ENCODE results near the gene MICALL2.

The MICALL2 gene

DNA sequence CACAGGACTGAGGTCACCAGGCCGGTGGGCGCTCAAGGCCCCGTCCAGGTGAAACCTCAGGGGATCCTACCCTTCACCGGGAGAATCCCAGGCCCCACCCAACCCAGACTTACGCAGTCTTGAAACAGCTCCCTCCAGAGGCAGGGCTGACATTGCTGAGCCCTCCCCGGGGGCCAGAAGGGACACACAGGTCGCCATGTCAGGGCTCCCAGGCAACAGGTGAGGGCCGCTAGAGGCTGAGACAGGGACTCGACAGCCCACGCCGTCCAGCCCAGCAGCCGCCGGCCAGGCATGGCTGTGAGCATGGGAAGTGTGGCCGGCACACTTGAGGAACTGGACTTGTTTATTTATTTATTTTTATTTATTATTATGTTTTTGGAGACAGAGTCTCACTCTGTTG, 10.3 kb downstream of the MICALL2 start:
- Histone ChIP-seq H3K4me3 (ENCODE audit: low read depth, low read length) (no peak overlapping the region), H3K9me3 (ENCODE audit: control insufficient read depth, insufficient read depth, low read depth, low read length) (no peaks in the 10 kb centered on the region), H3K27ac (ENCODE audit: extremely low read depth, low read depth, low read length) (no peak overlapping the region), H3K4me1 (ENCODE audit: control insufficient read depth, insufficient read depth, low read length) (no peaks in the 10 kb centered on the region), H3K36me3 (ENCODE audit: control insufficient read depth in 2 of 2, insufficient read depth in 1 of 2, low read length in 2 of 2) (no peaks in the 10 kb centered on the region)
- POLR2A ChIA-PET = no interaction called here
- TF ChIP-seq, protein P1, sequence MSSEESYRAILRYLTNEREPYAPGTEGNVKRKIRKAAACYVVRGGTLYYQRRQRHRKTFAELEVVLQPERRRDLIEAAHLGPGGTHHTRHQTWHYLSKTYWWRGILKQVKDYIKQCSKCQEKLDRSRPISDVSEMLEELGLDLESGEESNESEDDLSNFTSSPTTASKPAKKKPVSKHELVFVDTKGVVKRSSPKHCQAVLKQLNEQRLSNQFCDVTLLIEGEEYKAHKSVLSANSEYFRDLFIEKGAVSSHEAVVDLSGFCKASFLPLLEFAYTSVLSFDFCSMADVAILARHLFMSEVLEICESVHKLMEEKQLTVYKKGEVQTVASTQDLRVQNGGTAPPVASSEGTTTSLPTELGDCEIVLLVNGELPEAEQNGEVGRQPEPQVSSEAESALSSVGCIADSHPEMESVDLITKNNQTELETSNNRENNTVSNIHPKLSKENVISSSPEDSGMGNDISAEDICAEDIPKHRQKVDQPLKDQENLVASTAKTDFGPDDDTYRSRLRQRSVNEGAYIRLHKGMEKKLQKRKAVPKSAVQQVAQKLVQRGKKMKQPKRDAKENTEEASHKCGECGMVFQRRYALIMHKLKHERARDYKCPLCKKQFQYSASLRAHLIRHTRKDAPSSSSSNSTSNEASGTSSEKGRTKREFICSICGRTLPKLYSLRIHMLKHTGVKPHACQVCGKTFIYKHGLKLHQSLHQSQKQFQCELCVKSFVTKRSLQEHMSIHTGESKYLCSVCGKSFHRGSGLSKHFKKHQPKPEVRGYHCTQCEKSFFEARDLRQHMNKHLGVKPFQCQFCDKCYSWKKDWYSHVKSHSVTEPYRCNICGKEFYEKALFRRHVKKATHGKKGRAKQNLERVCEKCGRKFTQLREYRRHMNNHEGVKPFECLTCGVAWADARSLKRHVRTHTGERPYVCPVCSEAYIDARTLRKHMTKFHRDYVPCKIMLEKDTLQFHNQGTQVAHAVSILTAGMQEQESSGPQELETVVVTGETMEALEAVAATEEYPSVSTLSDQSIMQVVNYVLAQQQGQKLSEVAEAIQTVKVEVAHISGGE (tag by site-specific recombination; conservative IDR thresholded peaks at IDR 0.05; ENCODE audit: low read depth) = no peak
- TF ChIP-seq SCRT2 (tag by site-specific recombination; IDR thresholded peaks at IDR 0.05) (peak; percentile 37; the same call in 1 of the 2 replicates), SP2 (tag by site-specific recombination; IDR thresholded peaks at IDR 0.05) (no peak), SETDB1 (IDR thresholded peaks at IDR 0.05; ENCODE audit: insufficient read length, low read length) (no peak)
- CTCF ChIA-PET = interaction anchor here (0.6 to 0.7 kb wide), 3 partner anchors 32 to 783 kb away, joined by 3 to 5 read pairs (median 4); no protein-coding TSS in a partner anchor

GRCh38 chr7:1447551-1448244, 11.6 kb downstream of the MICALL2 start:
- no peaks in the 10 kb centered on the region for H3K9me3 ChIP-seq (ENCODE audit: control insufficient read depth, insufficient read depth, low read depth, low read length)
- H3K27ac ChIP-seq (ENCODE audit: extremely low read depth, low read depth, low read length) = no peak overlapping the region
- H3K4me1 ChIP-seq (ENCODE audit: control insufficient read depth, insufficient read depth, low read length) = no peaks in the 10 kb centered on the region
- no peaks in the 10 kb centered on the region for H3K36me3 ChIP-seq (ENCODE audit: control insufficient read depth in 2 of 2, insufficient read depth in 1 of 2, low read length in 2 of 2)
- no peak overlapping the region for H3K4me3 ChIP-seq (ENCODE audit: low read depth, low read length)
- ChIA-PET CTCF (interaction anchor here (1.2 kb wide), 1 partner anchor 10 kb away, joined by 3 read pairs; no protein-coding TSS in a partner anchor), POLR2A (no interaction called here)
- TF ChIP-seq, protein P2, sequence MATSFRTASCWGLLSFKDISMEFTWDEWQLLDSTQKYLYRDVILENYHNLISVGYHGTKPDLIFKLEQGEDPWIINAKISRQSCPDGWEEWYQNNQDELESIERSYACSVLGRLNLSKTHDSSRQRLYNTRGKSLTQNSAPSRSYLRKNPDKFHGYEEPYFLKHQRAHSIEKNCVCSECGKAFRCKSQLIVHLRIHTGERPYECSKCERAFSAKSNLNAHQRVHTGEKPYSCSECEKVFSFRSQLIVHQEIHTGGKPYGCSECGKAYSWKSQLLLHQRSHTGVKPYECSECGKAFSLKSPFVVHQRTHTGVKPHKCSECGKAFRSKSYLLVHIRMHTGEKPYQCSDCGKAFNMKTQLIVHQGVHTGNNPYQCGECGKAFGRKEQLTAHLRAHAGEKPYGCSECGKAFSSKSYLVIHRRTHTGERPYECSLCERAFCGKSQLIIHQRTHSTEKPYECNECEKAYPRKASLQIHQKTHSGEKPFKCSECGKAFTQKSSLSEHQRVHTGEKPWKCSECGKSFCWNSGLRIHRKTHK (tag by site-specific recombination; IDR thresholded peaks at IDR 0.05) = no peak
- TF ChIP-seq ZNF596 (tag by site-specific recombination; IDR thresholded peaks at IDR 0.05) (no peak), ZNF501 (tag by site-specific recombination; IDR thresholded peaks at IDR 0.05) (no peak), KLF8 (tag by site-specific recombination; IDR thresholded peaks at IDR 0.05) (no peak), FEZF1 (tag by site-specific recombination; IDR thresholded peaks at IDR 0.05) (no peak), KLF7 (tag by site-specific recombination; IDR thresholded peaks at IDR 0.05; ENCODE audit: borderline replicate concordance) (no peak), ZNF610 (tag by site-specific recombination; IDR thresholded peaks at IDR 0.05; ENCODE audit: borderline replicate concordance) (no peak), ZNF670 (tag by site-specific recombination; IDR thresholded peaks at IDR 0.05; ENCODE audit: low read depth) (no peak), ZNF837 (tag by site-specific recombination; IDR thresholded peaks at IDR 0.05) (no peak), ZNF274 (IDR thresholded peaks at IDR 0.05; ENCODE audit: low read length) (no peak), ZNF274 (tag by site-specific recombination; IDR thresholded peaks at IDR 0.05; ENCODE audit: borderline replicate concordance) (no peak), ZNF138 (tag by site-specific recombination; IDR thresholded peaks at IDR 0.05; ENCODE audit: borderline replicate concordance) (no peak)

DNA sequence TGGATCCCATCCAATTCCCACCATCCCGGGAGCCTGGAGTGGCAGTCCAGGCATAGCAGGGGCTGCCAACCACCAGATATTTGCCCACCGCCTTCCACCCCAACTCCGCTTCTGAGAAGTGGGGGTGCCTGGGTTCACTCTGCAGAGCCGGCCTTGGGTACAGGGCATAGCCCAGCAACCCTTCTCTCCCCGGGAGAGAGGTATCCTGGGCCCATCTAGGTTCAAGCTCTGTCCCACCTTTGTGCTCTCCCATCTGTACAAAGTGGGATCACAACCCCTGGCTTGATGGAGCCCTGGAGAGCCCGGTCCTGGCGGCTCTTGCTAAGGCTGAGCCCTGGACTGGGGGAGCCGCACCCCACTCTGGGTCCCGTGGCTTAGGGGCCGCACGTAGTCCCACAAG, 12.2 kb downstream of the MICALL2 start:
- H3K27ac ChIP-seq (ENCODE audit: extremely low read depth, low read depth, low read length) = no peak overlapping the region
- no peak overlapping the region for H3K4me3 ChIP-seq (ENCODE audit: low read depth, low read length)
- CTCF ChIA-PET = interaction anchor here (1.2 kb wide), 1 partner anchor 11 kb away, joined by 3 read pairs; no protein-coding TSS in a partner anchor
- no peaks in the 10 kb centered on the region for H3K9me3 ChIP-seq (ENCODE audit: control insufficient read depth, insufficient read depth, low read depth, low read length)
- POLR2A ChIA-PET = no interaction called here
- H3K4me1 ChIP-seq (ENCODE audit: control insufficient read depth, insufficient read depth, low read length) = no peaks in the 10 kb centered on the region
- no peaks in the 10 kb centered on the region for H3K36me3 ChIP-seq (ENCODE audit: control insufficient read depth in 2 of 2, insufficient read depth in 1 of 2, low read length in 2 of 2)
- TF ChIP-seq, protein P3, sequence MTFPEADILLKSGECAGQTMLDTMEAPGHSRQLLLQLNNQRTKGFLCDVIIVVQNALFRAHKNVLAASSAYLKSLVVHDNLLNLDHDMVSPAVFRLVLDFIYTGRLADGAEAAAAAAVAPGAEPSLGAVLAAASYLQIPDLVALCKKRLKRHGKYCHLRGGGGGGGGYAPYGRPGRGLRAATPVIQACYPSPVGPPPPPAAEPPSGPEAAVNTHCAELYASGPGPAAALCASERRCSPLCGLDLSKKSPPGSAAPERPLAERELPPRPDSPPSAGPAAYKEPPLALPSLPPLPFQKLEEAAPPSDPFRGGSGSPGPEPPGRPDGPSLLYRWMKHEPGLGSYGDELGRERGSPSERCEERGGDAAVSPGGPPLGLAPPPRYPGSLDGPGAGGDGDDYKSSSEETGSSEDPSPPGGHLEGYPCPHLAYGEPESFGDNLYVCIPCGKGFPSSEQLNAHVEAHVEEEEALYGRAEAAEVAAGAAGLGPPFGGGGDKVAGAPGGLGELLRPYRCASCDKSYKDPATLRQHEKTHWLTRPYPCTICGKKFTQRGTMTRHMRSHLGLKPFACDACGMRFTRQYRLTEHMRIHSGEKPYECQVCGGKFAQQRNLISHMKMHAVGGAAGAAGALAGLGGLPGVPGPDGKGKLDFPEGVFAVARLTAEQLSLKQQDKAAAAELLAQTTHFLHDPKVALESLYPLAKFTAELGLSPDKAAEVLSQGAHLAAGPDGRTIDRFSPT (tag by site-specific recombination; IDR thresholded peaks at IDR 0.05) = no peak
- no peak for TF ChIP-seq ZNF830 (tag by site-specific recombination; IDR thresholded peaks at IDR 0.05; ENCODE audit: low read depth)
- TF ChIP-seq ZBTB20 (tag by site-specific recombination; IDR thresholded peaks at IDR 0.05) = no peak
- no peak for TF ChIP-seq HOXA7 (CRISPR knock-in tag; IDR thresholded peaks at IDR 0.05; ENCODE audit: borderline replicate concordance)
- TF ChIP-seq ZBTB8A (tag by site-specific recombination; IDR thresholded peaks at IDR 0.05) = no peak
- TF ChIP-seq IKZF3 (tag by site-specific recombination; IDR thresholded peaks at IDR 0.05) = no peak
- no peak for TF ChIP-seq ZNF548 (tag by site-specific recombination; IDR thresholded peaks at IDR 0.05)
- TF ChIP-seq, protein P4, sequence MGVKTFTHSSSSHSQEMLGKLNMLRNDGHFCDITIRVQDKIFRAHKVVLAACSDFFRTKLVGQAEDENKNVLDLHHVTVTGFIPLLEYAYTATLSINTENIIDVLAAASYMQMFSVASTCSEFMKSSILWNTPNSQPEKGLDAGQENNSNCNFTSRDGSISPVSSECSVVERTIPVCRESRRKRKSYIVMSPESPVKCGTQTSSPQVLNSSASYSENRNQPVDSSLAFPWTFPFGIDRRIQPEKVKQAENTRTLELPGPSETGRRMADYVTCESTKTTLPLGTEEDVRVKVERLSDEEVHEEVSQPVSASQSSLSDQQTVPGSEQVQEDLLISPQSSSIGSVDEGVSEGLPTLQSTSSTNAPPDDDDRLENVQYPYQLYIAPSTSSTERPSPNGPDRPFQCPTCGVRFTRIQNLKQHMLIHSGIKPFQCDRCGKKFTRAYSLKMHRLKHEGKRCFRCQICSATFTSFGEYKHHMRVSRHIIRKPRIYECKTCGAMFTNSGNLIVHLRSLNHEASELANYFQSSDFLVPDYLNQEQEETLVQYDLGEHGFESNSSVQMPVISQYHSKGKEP (tag by site-specific recombination; IDR thresholded peaks at IDR 0.05) = no peak

Measured in HEK293 (cell line).